GM19023 (cell line): Measurements from ENCODE around the gene TRAPPC10.
A peak's percentile ranks its signal among the peaks of the same experiment; 100 is the strongest.

Experiments used
- ATAC-seq: cut with Tn5 transposase; IDR thresholded peaks from one replicate; pipeline ENCODE4 v1.9.1; 2021; ENCODE audit warnings: mild to moderate bottlenecking, moderate library complexity; ENCODE audit not compliant: unreplicated experiment

The TRAPPC10 gene

GRCh38 chr21:43997766-43998742 lies 14.1 kb upstream of the TRAPPC10 start:
- no peak for ATAC-seq

GRCh38 chr21:44000360-44000759 lies 11.7 kb upstream of the TRAPPC10 start:
- ATAC-seq, result no peak

DNA sequence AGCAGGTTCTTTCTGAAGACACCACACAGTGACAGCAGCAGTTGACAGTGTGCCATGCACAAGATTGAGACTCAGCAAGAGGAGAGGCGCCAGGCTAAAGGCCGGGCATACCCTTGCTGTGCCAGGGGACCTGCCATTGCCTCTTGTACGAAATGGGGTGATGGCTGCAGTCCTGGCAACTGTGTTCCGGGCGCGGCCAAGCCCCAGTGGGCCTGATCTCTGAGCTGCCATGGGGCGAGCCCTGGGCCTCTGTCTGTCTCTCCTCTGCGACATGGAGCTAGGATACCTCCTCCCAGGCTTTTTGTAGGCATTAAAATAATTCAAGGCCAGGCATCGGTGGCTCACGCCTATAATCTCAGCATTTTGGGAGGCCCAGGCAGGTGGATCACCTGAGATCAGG lies 9.6 kb upstream of the TRAPPC10 start:
- ATAC-seq, result no peak

DNA sequence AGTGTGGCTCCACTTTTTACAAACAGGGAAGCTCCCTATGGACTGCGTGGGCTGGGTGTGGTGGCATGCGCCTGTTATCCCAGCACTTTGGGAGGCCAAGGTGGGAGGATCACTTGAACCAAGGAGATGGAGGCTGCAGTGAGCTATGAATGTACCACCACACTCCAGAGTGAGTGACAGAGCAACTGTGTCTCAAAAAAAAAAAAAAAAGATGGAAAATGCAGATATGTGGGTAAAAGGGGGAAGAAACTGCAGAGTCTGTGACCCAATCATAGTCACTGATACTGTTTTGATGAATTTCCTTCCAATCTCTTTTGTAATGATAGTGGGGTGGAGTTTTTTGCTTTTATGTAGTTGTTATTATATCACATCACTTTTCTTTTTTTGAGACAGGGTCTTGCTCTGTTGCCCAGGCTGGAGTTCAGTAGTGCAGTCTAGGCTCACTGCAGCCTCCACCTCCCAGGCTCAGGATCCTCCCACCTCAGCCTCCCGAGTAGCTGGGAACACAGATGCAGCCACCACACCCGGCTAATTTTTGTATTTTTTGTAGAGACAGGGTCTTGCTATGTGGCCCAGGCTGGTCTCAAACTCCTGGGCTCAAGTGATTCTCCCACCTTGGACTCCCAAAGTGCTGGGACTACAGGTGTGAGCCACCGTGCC lies 8.7 kb upstream of the TRAPPC10 start:
- ATAC-seq, result no peak

GRCh38 chr21:44005071-44005470 lies 7.0 kb upstream of the TRAPPC10 start:
- no peak for ATAC-seq

DNA sequence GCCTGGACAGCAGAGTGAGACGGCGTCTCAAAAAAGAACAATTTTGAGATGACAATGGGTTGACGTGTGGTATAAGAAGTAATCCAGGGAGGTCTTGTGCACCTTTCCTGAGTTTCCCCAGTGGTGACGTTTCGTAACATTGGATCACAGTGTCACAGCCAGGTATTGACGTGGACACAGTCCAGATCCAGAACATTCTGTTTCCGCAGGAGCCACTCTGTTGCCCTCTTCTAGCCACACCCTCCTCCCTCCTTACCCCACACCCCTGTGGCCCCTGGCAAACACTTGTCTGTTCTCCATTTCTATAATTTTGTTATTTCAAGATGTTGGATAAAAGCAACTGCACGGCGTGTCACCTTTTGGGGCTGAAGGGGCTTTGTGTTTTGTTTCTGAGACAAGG lies 6.5 kb upstream of the TRAPPC10 start:
- no peak for ATAC-seq

DNA sequence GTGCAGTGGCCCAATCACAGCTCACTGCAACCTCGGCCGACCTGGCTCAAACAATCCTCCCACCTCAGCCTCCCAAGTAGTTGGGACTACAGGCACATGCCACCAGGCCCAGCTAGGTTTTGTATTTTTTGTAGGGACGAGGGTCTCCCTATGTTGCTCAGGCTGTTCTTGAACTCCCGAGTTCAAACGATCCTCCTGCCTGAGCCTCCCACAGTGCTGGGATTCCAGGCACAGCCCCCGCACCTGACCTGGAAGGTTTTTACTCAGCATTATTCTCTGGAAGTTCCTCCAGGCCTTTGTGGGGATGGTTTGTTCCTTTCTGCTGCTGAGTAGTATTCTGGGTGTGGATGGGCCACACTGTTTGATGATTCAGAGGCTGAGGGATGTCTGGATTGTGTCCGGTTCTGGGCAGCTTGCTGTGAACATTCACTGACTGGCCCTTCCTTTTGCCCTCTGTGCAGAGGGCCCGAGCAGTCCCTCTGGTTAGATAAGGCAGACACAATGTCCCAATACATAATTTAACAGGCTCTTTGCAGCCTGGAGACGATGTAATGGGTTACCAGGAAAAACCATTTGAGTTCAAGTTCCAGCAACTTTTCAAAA lies 6.0 kb upstream of the TRAPPC10 start:
- no peak for ATAC-seq

DNA sequence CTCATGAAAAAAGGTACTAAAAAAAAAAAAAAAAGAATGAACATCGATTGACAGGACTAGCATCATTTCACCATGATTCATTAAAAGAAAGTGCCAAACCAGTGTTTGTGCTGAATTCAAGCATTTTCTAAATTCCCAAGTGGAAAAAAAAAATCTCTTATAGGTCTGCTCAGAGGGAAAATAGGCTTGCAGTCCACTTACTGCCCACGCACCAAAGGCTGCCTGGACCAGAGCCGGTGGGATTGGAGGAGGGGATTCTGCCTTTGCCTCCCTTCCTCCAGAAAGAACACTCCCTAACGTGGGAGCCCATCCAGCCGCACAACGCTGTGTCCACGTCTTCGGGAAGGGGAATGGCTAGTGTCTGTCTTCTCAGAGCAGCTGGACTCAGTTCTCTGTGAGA lies 5.5 kb upstream of the TRAPPC10 start:
- no peak for ATAC-seq

DNA sequence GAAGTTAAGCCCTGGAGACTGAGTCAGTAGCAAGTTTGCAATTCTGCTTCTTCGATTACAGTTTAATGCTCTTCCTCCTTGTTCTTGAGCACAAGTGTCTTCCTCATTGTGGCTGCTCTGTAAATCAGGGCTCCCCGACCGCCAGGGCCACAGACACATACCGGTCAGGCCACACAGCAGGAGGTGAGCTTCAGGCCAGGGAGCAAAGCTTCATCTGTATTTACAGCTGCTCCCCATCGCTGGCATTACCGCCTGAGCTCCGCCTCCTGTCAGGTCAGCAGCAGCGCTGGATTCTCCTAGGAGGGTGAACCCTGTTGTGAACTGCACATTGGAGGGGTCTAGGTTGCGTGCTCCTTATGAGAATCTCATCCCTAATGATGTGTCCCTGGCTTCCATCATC lies 1.7 kb upstream of the TRAPPC10 start:
- ATAC-seq, result no peak

GRCh38 chr21:44011123-44011522 lies 986 bp upstream of the TRAPPC10 start:
- no peak for ATAC-seq

GRCh38 chr21:44012474-44013379 lies 618 bp downstream of the TRAPPC10 start:
- peak; percentile 56 for ATAC-seq

- ATAC-seq, result no peak
These were observed 1.4 kb downstream of the TRAPPC10 start for GRCh38 chr21:44013380-44014088.

DNA sequence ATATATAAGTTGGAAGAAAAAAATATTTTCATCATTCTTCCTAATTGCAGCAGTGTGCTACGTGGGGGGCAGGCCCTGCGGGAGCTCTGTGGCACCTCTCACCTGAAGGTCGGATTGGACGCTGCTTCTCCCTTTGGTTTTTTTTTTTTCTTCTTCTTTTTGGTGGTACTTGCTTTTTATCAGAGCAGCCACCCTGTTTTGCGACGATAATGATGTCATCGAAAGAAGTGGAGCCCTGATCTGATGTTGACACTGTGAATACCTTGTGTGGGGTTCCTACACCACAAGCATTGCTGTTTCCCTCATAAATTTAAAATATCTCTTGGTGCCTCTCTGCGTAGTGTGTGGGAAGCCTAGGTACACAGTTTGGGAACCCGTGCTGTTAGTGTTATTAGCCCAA lies 5.5 kb downstream of the TRAPPC10 start:
- no peak for ATAC-seq

- ATAC-seq, result no peak
These were observed 6.0 kb downstream of the TRAPPC10 start for GRCh38 chr21:44018127-44018526.

DNA sequence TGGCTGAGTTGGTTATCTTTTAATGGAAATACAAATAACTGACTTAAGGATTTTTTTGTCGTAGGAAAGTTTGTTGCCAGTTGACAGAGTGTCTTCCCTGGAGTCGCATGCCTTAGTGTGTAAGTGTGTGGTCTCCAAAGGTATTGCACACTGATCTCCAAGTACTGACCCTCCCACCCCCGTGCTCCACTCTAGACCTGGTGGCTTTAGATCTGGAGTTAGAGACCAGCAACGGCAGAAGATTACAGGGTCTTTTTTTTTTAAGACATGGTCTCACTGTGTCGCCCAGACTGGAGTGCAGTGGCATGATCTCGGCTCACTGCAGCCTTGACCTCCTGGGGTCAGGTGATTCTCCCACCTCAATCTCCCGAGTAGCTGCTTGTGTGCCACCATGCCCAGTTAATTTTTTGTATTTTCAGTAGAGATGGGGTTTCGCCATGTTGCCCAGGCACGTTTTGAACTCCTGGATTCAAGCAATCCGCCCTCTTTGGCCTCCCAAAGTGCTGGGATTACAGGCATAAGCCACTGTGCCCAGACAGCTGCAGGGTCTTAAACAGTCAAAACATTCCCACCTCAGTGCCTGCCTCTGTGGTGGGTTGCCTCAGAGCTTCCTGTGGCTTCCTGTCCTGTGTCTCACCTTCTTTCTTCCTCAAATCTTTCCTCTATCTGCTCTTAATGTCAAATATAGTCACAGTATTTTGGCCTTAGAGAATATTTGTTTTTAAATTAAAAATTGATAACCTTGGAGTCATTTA lies 6.9 kb downstream of the TRAPPC10 start:
- ATAC-seq, result no peak

GRCh38 chr21:44019568-44019958 lies 7.5 kb downstream of the TRAPPC10 start:
- ATAC-seq, result no peak

GRCh38 chr21:44020551-44020950 lies 8.4 kb downstream of the TRAPPC10 start:
- ATAC-seq, result no peak

- ATAC-seq, result no peak
These were observed 9.0 kb downstream of the TRAPPC10 start for GRCh38 chr21:44021064-44021463.

GRCh38 chr21:44024257-44024656 lies 12.1 kb downstream of the TRAPPC10 start:
- no peak for ATAC-seq
